Esophagus squamous epithelium (tissue), 5 donors: ENCODE data around the gene GSTM4. TPM values are rescaled to one million over a fixed set of nuclear protein-coding genes. Genes with fewer than 3 reads are reported as not detected.

Experiments
- DNase-seq: peaks from one replicate; lab custom pipeline; 2025; lab: John Stamatoyannopoulos, UW
- H3K27ac ChIP-seq, 4 donors: fragments of 200-600 bp; sonication (generic); one replicate each; pipeline ENCODE4 v1.5.1; 2016 to 2019; ENCODE audit warnings: mild to moderate bottlenecking in 1 of 4
- H3K27me3 ChIP-seq, 4 donors: fragments of 200-600 bp; sonication (generic); 1 replicate in 3 of 4; 2 replicates in 1 of 4; pipeline versions ENCODE4 v1.5.1 to v1.6.0; 2017 to 2021; ENCODE audit warnings: antibody characterized with exemption in 1 of 4
- H3K36me3 ChIP-seq, 3 donors: fragments of 200-600 bp; sonication (generic); one replicate each; pipeline ENCODE4 v1.5.1; 2016 to 2019
- H3K4me1 ChIP-seq, 3 donors: fragments of 200-600 bp; sonication (generic); one replicate each; pipeline ENCODE4 v1.5.1; 2017 to 2019
- H3K4me3 ChIP-seq, 4 donors: fragments of 200-600 bp; sonication (generic); 1 replicate in 3 of 4; 2 replicates in 1 of 4; pipeline ENCODE4 v1.5.1; 2016 to 2019; ENCODE audit warnings: mild to moderate bottlenecking in 2 of 4, moderate library complexity in 1 of 4
- H3K9me3 ChIP-seq, 3 donors: fragments of 200-600 bp; sonication (generic); one replicate each; pipeline ENCODE4 v1.5.1; 2016 to 2019
- CTCF ChIP-seq, 6 experiments: fragments of 450-650 bp in 4 of 6; fragments of 200-600 bp in 2 of 6; sonication (generic) in 2 of 6; IDR thresholded peaks; one replicate each; pipeline ENCODE4 v1.5.1; 2016 to 2019; ENCODE audit warnings: antibody characterized with exemption in 6 of 6, mild to moderate bottlenecking in 4 of 6, moderate library complexity in 4 of 6
- POLR2A ChIP-seq, 4 donors: fragments of 450-650 bp; IDR thresholded peaks; one replicate each; pipeline ENCODE4 v1.6.1; 2017; ENCODE audit warnings: antibody characterized with exemption in 4 of 4, mild to moderate bottlenecking in 4 of 4, moderate library complexity in 3 of 4
- WGBS, 2 donors: methylation state at CpG; one replicate each; pipeline ENCODE4 v1.1.5; 2018; 5-methylcytosine and 5-hydroxymethylcytosine counted together
- intact Hi-C: fragments of 100-400 bp; cut with DNase I; formaldehyde crosslinking; loops from one replicate; pipeline ENCODE4 v1.15.0; 2022
- total RNA-seq, 4 donors: library from RNA; depleted of rRNA; stranded (reverse); fragments of >200 nt; gene quantifications; one replicate each; pipeline ENCODE4 v1.1.0, GENCODE V29; 2016
- donor health status: DM: yes; HTN: yes; CAD: no.

The GSTM4 gene
- total RNA-seq, 4 donors from 2014 or later, result 13.5 to 53.5 (median 29.4) TPM

- H3K4me3 ChIP-seq, result no peak overlapping the region
- H3K27me3 ChIP-seq, result no peaks in the 10 kb centered on the region
- H3K9me3 ChIP-seq, result no peaks in the 10 kb centered on the region
- DNase-seq, result no peak
- intact Hi-C loops, result no loop called here
- peak overlapping the region in 1 of 4 donors; percentile 11 for H3K27ac ChIP-seq
- TF ChIP-seq CTCF (IDR thresholded peaks at IDR 0.05), result peak in 1 of 6 experiments; percentile 3
- no peak for TF ChIP-seq POLR2A (IDR thresholded peaks at IDR 0.05)
- H3K36me3 ChIP-seq, result peaks cover 28 to 58% (median 29%) of the 10 kb centered on the region in 3 donors
- WGBS, 2 donors, result 88 to 96% methylated on average over 4 to 5 of the region's 14 CpGs
- H3K4me1 ChIP-seq, result peaks cover 0 to 35% (median 4%) of the 10 kb centered on the region in 3 donors
Measured at GRCh38 chr1:109630898-109631512, 24.9 kb upstream of the GSTM4 start.

GRCh38 chr1:109631513-109632505, 24.1 kb upstream of the GSTM4 start:
- Histone ChIP-seq H3K27ac (peak overlapping the region in 2 of 4 donors; percentile 44 to 53), H3K27me3 (no peaks in the 10 kb centered on the region), H3K9me3 (no peaks in the 10 kb centered on the region), H3K4me1 (peaks cover 0 to 43% (median 10%) of the 10 kb centered on the region in 3 donors), H3K36me3 (peaks cover 26 to 50% (median 28%) of the 10 kb centered on the region in 3 donors), H3K4me3 (no peak overlapping the region)
- TF ChIP-seq CTCF (IDR thresholded peaks at IDR 0.05) (no peak), POLR2A (IDR thresholded peaks at IDR 0.05) (no peak)
- WGBS, 2 donors, result 77 to 80% methylated on average over 5 to 6 of the region's 16 CpGs
- intact Hi-C loops, result no loop called here
- DNase-seq, result no peak

- peak overlapping the region in 3 of 4 donors; percentile 10 to 53 (median 44) for H3K27ac ChIP-seq
- H3K4me3 ChIP-seq, result no peak overlapping the region
- peaks cover 18 to 40% (median 28%) of the 10 kb centered on the region in 3 donors for H3K36me3 ChIP-seq
- no peak for TF ChIP-seq CTCF (IDR thresholded peaks at IDR 0.05)
- no peak for TF ChIP-seq POLR2A (IDR thresholded peaks at IDR 0.05)
- H3K9me3 ChIP-seq, result no peaks in the 10 kb centered on the region
- peaks cover 0 to 45% (median 10%) of the 10 kb centered on the region in 3 donors for H3K4me1 ChIP-seq
- 46 to 47% methylated on average over 3 to 4 of the region's 5 CpGs for WGBS, 2 donors
- no peaks in the 10 kb centered on the region for H3K27me3 ChIP-seq
- no peak for DNase-seq
- intact Hi-C loops, result no loop called here
Measured at GRCh38 chr1:109632671-109633346, 23.1 kb upstream of the GSTM4 start.

- intact Hi-C loops, result no loop called here
- 81 to 90% methylated on average over 6 of the region's 6 CpGs for WGBS, 2 donors
Measured at GRCh38 chr1:109634292-109634691, 21.6 kb upstream of the GSTM4 start.

More at GRCh38 chr1:109634292-109634691, 21.6 kb upstream of the GSTM4 start:
- Histone ChIP-seq H3K27me3 (no peaks in the 10 kb centered on the region), H3K9me3 (no peaks in the 10 kb centered on the region), H3K4me1 (peaks cover 0 to 45% (median 10%) of the 10 kb centered on the region in 3 donors), H3K27ac (no peak overlapping the region), H3K36me3 (peaks cover 8 to 26% (median 14%) of the 10 kb centered on the region in 3 donors), H3K4me3 (no peak overlapping the region)
- DNase-seq, result no peak
- no peak for TF ChIP-seq POLR2A (IDR thresholded peaks at IDR 0.05)
- no peak for TF ChIP-seq CTCF (IDR thresholded peaks at IDR 0.05)
